HepG2 (cell line): Measurements from ENCODE around the gene NUP107. TPM values are rescaled to one million over a fixed set of nuclear protein-coding genes. Genes with fewer than 3 reads are reported as not detected.
A peak's percentile ranks its signal among the peaks of the same experiment; 100 is the strongest.

ENCODE experiments used
- AKAP8 ChIP-seq: sonication (generic); formaldehyde crosslinking; IDR thresholded peaks from 2 replicates; pipeline ENCODE4 v1.5.1; 2020; ENCODE audit warnings: mild to moderate bottlenecking, missing genetic modification reagents
- ATF4 ChIP-seq, 2 experiments: fragments of 450-650 bp in 1 of 2; sonication (generic) in 1 of 2; formaldehyde crosslinking; IDR thresholded peaks; 2 replicates each; pipeline versions ENCODE4 v1.5.0 to v1.8.0; 2020 to 2022; ENCODE audit warnings: mild to moderate bottlenecking in 1 of 2, missing genetic modification reagents in 1 of 2
- BRCA1 ChIP-seq: sonication (generic); formaldehyde crosslinking; IDR thresholded peaks from 2 replicates; pipeline ENCODE4 v1.4.0; 2020; ENCODE audit warnings: missing genetic modification reagents
- CEBPG ChIP-seq: IDR thresholded peaks from 2 replicates; pipeline ENCODE4 v1.6.1; 2016
- FOXC1 ChIP-seq: sonication (generic); formaldehyde crosslinking; IDR thresholded peaks from 2 replicates; pipeline ENCODE4 v1.8.0; 2022; ENCODE audit warnings: mild to moderate bottlenecking, missing genetic modification reagents, borderline replicate concordance
- GRHL1 ChIP-seq: sonication (generic); formaldehyde crosslinking; conservative IDR thresholded peaks from 2 replicates; pipeline ENCODE4 v1.8.0; 2022; ENCODE audit warnings: missing genetic modification reagents
- HHEX ChIP-seq: IDR thresholded peaks from 2 replicates; pipeline ENCODE4 v1.6.1; 2016; ENCODE audit warnings: control low read depth
- HNRNPH1 ChIP-seq: fragments of 200-400 bp; formaldehyde crosslinking; optimal IDR thresholded peaks from 2 replicates; pipeline ENCODE3; 2017; ENCODE audit warnings: mild to moderate bottlenecking, low read depth, low read length
- HOXD1 ChIP-seq: sonication (generic); formaldehyde crosslinking; IDR thresholded peaks from 2 replicates; pipeline ENCODE4 v1.5.0; 2020; ENCODE audit warnings: missing genetic modification reagents
- MIXL1 ChIP-seq: IDR thresholded peaks from 2 replicates; pipeline ENCODE4 v1.6.1; 2016
- NFE2L1 ChIP-seq: sonication (generic); formaldehyde crosslinking; IDR thresholded peaks from 2 replicates; pipeline ENCODE4 v1.4.0; 2020; ENCODE audit warnings: missing genetic modification reagents, mild to moderate bottlenecking, borderline replicate concordance
- PAX8 ChIP-seq: sonication (generic); formaldehyde crosslinking; IDR thresholded peaks from 2 replicates; pipeline ENCODE4 v1.8.0; 2022; ENCODE audit warnings: mild to moderate bottlenecking, missing genetic modification reagents, borderline replicate concordance
- ZBTB25 ChIP-seq: IDR thresholded peaks from 2 replicates; pipeline ENCODE4 v1.6.1; 2018; ENCODE audit warnings: missing genetic modification reagents
- ZFY ChIP-seq: sonication (generic); formaldehyde crosslinking; IDR thresholded peaks from 2 replicates; pipeline ENCODE4 v1.4.0; 2020; ENCODE audit warnings: missing genetic modification reagents
- ZNF224 ChIP-seq: sonication (generic); formaldehyde crosslinking; IDR thresholded peaks from 2 replicates; pipeline ENCODE4 v1.5.0; 2020; ENCODE audit warnings: mild to moderate bottlenecking, missing genetic modification reagents
- ZNF24 ChIP-seq: fragments of 450-650 bp; IDR thresholded peaks from 2 replicates; pipeline ENCODE4 v1.6.1; 2017; ENCODE audit warnings: antibody characterized with exemption, mild to moderate bottlenecking
- ZNF280D ChIP-seq: sonication (generic); formaldehyde crosslinking; IDR thresholded peaks from 2 replicates; pipeline ENCODE4 v1.5.1; 2020; ENCODE audit warnings: mild to moderate bottlenecking, missing genetic modification reagents
- ZNF317 ChIP-seq: sonication (generic); formaldehyde crosslinking; IDR thresholded peaks from 2 replicates; pipeline ENCODE4 v1.5.0; 2020; ENCODE audit warnings: mild to moderate bottlenecking, missing genetic modification reagents
- ZNF337 ChIP-seq: sonication (generic); formaldehyde crosslinking; IDR thresholded peaks from 2 replicates; pipeline ENCODE4 v1.5.1; 2020; ENCODE audit warnings: missing genetic modification reagents, low read depth, mild to moderate bottlenecking, borderline replicate concordance
- ZNF350 ChIP-seq: sonication (generic); formaldehyde crosslinking; IDR thresholded peaks from 2 replicates; pipeline ENCODE4 v1.4.0; 2020; ENCODE audit warnings: mild to moderate bottlenecking, low read depth, missing genetic modification reagents, borderline replicate concordance
- ZNF563 ChIP-seq: sonication (generic); formaldehyde crosslinking; IDR thresholded peaks from 2 replicates; pipeline ENCODE4 v1.8.0; 2022; ENCODE audit warnings: mild to moderate bottlenecking, moderate library complexity, missing genetic modification reagents
- ZNF678 ChIP-seq: sonication (generic); formaldehyde crosslinking; IDR thresholded peaks from 2 replicates; pipeline ENCODE4 v1.4.0; 2020; ENCODE audit warnings: mild to moderate bottlenecking, missing genetic modification reagents
- ZNF720 ChIP-seq: sonication (generic); formaldehyde crosslinking; IDR thresholded peaks from 2 replicates; pipeline ENCODE4 v1.4.0; 2020; ENCODE audit warnings: missing genetic modification reagents
- ZSCAN25 ChIP-seq: sonication (generic); formaldehyde crosslinking; IDR thresholded peaks from 2 replicates; pipeline ENCODE4 v1.8.0; 2022; ENCODE audit warnings: mild to moderate bottlenecking, missing genetic modification reagents
- polyA plus RNA-seq, 8 experiments: library from polyadenylated mRNA; depleted of rRNA in 3 of 8; stranded (reverse) in 7 of 8; unstranded in 1 of 8; fragments of >200 nt; fragmentation: Illumina TruSeq in 4 of 8; extraction: Trizol in 4 of 8; gene quantifications; 2 replicates each; pipeline versions ENCODE4 v1.2.1 to v1.2.3, GENCODE V29; 2011 to 2016; ENCODE audit warnings: low read depth in 4 of 8, missing spikeins in 1 of 8, mixed read lengths in 1 of 8; ENCODE audit not compliant: insufficient read depth in 1 of 8
- total RNA-seq, 5 experiments: library from RNA; depleted of rRNA; stranded (reverse); fragments of >200 nt; fragmentation: Illumina TruSeq; extraction: Trizol; gene quantifications; 2 replicates each; pipeline ENCODE4 v1.2.3, GENCODE V29; 2016; ENCODE audit warnings: low read depth in 1 of 5

NUP107 gene
- total and polyA plus RNA-seq, 2 of the 13 experiments (the other 11 are each of a cell fraction or from before 2014, with no cell fraction given), result 54.7 to 100 TPM

DNA sequence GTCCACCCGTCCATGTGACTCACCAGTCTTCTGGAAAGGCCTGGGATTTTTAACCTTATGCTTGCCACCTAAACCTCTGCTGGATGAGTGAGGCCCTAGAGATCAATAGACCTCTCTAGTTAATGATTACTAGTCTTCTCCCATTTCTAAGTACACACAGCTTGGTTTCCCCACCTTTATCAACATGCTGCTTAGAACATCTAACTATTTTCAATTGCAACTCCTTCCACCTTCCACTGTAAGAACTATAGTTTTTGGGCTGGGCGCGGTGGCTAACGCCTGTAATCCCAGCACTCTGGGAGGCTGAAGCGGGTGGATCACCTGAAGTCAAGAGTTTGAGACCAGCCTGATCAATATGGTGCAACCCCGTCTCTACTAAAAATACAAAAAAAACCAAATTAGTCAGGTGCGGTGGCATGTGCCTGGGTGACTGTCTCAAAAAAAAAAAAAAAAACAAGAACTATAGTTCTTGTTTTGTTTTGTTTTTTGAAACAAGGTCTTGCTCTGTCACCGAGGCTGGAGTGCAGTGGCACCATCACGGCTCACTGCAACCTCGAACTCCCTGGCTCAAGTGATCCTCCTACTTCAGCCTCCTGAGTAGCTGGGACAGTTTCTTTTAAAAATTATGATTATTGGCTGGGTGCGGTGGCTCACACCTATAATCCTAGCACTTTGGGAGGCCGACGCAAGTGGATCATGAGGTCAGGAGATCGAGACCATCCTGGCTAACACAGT lies 102.5 kb downstream of the NUP107 start (continued):
- 0 out of 2 replicates have a peak, but pooled peaks have one; percentile 51 for TF ChIP-seq ZNF280D (CRISPR knock-in tag)
- TF ChIP-seq FOXC1, result no peak
- peak; percentile 49; the same call in 1 of the 2 replicates for TF ChIP-seq ZNF350
- no peak for TF ChIP-seq ZSCAN25
- TF ChIP-seq HOXD1 (CRISPR knock-in tag), result no peak
- TF ChIP-seq ZNF224 (CRISPR knock-in tag), result no peak
- TF ChIP-seq CEBPG (CRISPR knock-in tag), result peak; percentile 64
- TF ChIP-seq ZNF678 (CRISPR knock-in tag), result no peak
- TF ChIP-seq ZNF24, result no peak
- no peak for TF ChIP-seq NFE2L1 (CRISPR knock-in tag)
- TF ChIP-seq ZNF337 (CRISPR knock-in tag), result 0 out of 2 replicates have a peak, but pooled peaks have one; percentile 30
- TF ChIP-seq ZFY (CRISPR knock-in tag), result peak; percentile 72
- TF ChIP-seq ZBTB25 (CRISPR knock-in tag), result no peak
- peak; percentile 72 for TF ChIP-seq BRCA1
- TF ChIP-seq ZNF720, result no peak
- peak in 1 of 2 experiments; percentile 55; a peak in 1 of 4 replicates for TF ChIP-seq ATF4 (CRISPR knock-in tag; IDR thresholded peaks at IDR 0.05)
- no peak for TF ChIP-seq GRHL1 (CRISPR knock-in tag)
- TF ChIP-seq HHEX (CRISPR knock-in tag), result no peak
- TF ChIP-seq ZNF317, result 0 out of 2 replicates have a peak, but pooled peaks have one; percentile 44
- no peak for TF ChIP-seq ZNF563 (CRISPR knock-in tag)
- no peak for TF ChIP-seq PAX8 (CRISPR knock-in tag)
- TF ChIP-seq AKAP8 (CRISPR knock-in tag), result no peak; the same call in 1 of the 2 replicates
- TF ChIP-seq HNRNPH1, result no peak
- TF ChIP-seq MIXL1, result peak; percentile 92
